OCI-LY7 (cell line): ENCODE data around the gene HDAC4. TPM values are rescaled to one million over a fixed set of nuclear protein-coding genes. Genes with fewer than 3 reads are reported as not detected.

ENCODE experiments used
- BruUV-seq: library from RNA; stranded (reverse); fragments of 400-500 nt; replicated peaks from 2 replicates; lab custom pipeline; 2021; lab: Mats Ljungman, UMichigan
- CTCF ChIA-PET: fragments of 300-600 bp; sonication (Branson Sonifier 250); formaldehyde crosslinking; loops from one replicate; lab custom pipeline; 2022; ENCODE audit warnings: antibody characterized with exemption; ENCODE audit not compliant: unreplicated experiment; lab: Charles Lee
- POLR2A ChIA-PET: fragments of 300-600 bp; sonication (Branson Sonifier 250); formaldehyde crosslinking; loops from one replicate; lab custom pipeline; 2022; ENCODE audit warnings: antibody characterized with exemption; lab: Charles Lee
- DNase-seq: peaks from one replicate; pipeline ENCODE4 v3.0.0-alpha.2; 2015; ENCODE audit warnings: low spot score
- H2AFZ ChIP-seq: fragments of 200-600 bp; sonication (generic), shearing (Covaris generic); 2 replicates; pipeline ENCODE4 v1.6.1; 2014; ENCODE audit warnings: mild to moderate bottlenecking, antibody characterized with exemption, low read length, moderate library complexity
- H3K27ac ChIP-seq: fragments of 200-600 bp; sonication (generic); 2 replicates; pipeline ENCODE4 v1.5.1; 2014; ENCODE audit warnings: mixed run types, low read depth, mild to moderate bottlenecking, moderate library complexity, low read length, inconsistent platforms; ENCODE audit not compliant: poor library complexity, severe bottlenecking
- H3K36me3 ChIP-seq: fragments of 200-600 bp; sonication (generic); 2 replicates; pipeline ENCODE4 v1.6.1; 2014; ENCODE audit warnings: mild to moderate bottlenecking, antibody characterized with exemption, low read length, moderate library complexity, mixed read lengths; ENCODE audit not compliant: insufficient read depth
- H3K4me1 ChIP-seq: fragments of 200-600 bp; sonication (generic); 2 replicates; pipeline ENCODE4 v1.5.1; 2014; ENCODE audit warnings: mild to moderate bottlenecking, low read length; ENCODE audit not compliant: insufficient read depth, poor library complexity, severe bottlenecking
- H3K4me2 ChIP-seq: fragments of 200-600 bp; sonication (generic); 2 replicates; pipeline ENCODE4 v1.6.1; 2014; ENCODE audit warnings: mild to moderate bottlenecking, low read length
- H3K4me3 ChIP-seq: fragments of 200-600 bp; sonication (generic); 2 replicates; pipeline ENCODE4 v1.5.1; 2014; ENCODE audit warnings: mild to moderate bottlenecking, low read depth, low read length; ENCODE audit not compliant: poor library complexity, severe bottlenecking
- H3K79me2 ChIP-seq: fragments of 200-600 bp; sonication (generic); 2 replicates; pipeline ENCODE4 v1.6.1; 2016; ENCODE audit warnings: low read depth, mild to moderate bottlenecking, low read length, moderate library complexity, mixed read lengths; ENCODE audit not compliant: insufficient read depth
- H3K9me2 ChIP-seq: fragments of 200-600 bp; sonication (generic); 2 replicates; pipeline ENCODE4 v1.6.1; 2016; ENCODE audit warnings: mild to moderate bottlenecking, low read length, mixed read lengths; ENCODE audit not compliant: insufficient read depth
- H3K9me3 ChIP-seq: fragments of 200-600 bp; sonication (generic); 2 replicates; pipeline ENCODE4 v1.6.1; 2014; ENCODE audit warnings: mild to moderate bottlenecking, mixed run types, low read length, mixed read lengths
- H4K20me1 ChIP-seq: fragments of 200-600 bp; sonication (generic); 2 replicates; pipeline ENCODE4 v1.6.1; 2014; ENCODE audit warnings: mild to moderate bottlenecking, antibody characterized with exemption, low read length, moderate library complexity, mixed read lengths; ENCODE audit not compliant: insufficient read depth
- CTCF ChIP-seq: fragments of 200-600 bp; sonication (generic); conservative IDR thresholded peaks from 2 replicates; pipeline ENCODE4 v1.5.1; 2014; ENCODE audit warnings: mild to moderate bottlenecking, antibody characterized with exemption, low read length, moderate library complexity, mixed read lengths
- EZH2phosphoT487 ChIP-seq: fragments of 200-600 bp; sonication (generic); IDR thresholded peaks from 2 replicates; pipeline ENCODE4 v1.6.1; 2018; ENCODE audit warnings: low read depth, borderline replicate concordance, mild to moderate bottlenecking, mixed run types, antibody characterized with exemption, low read length, moderate library complexity, mixed read lengths
- intact Hi-C: fragments of 100-400 bp; cut with micrococcal nuclease; formaldehyde crosslinking; loops from one replicate; pipeline ENCODE4 v1.10.0; 2022; ENCODE audit not compliant: unreplicated experiment
- total RNA-seq, 2 experiments: library from RNA; depleted of rRNA in 1 of 2; stranded (reverse); fragments of >200 nt in 1 of 2; shearing (Covaris generic) in 1 of 2; gene quantifications; 2 replicates each; pipeline ENCODE4 v1.2.3, GENCODE V29; 2014 to 2022

Gene HDAC4
- total RNA-seq, 2 experiments from 2014 or later: 10.2 to 20.6 TPM

- H3K27ac ChIP-seq: no peak overlapping the region
- no peaks in the 10 kb centered on the region for H4K20me1 ChIP-seq
- TF ChIP-seq EZH2phosphoT487: no peak
- no peak for TF ChIP-seq CTCF
- H3K4me3 ChIP-seq: no peak overlapping the region
- H3K79me2 ChIP-seq: no peaks in the 10 kb centered on the region
- no peaks in the 10 kb centered on the region for H3K4me1 ChIP-seq
- ChIA-PET CTCF (no interaction called here), POLR2A (no interaction called here)
- DNase-seq: no peak
- H3K36me3 ChIP-seq: no peaks in the 10 kb centered on the region
- no peaks in the 10 kb centered on the region for H3K9me3 ChIP-seq
- H3K9me2 ChIP-seq: no peaks in the 10 kb centered on the region
- H3K4me2 ChIP-seq: no peak overlapping the region
- BruUV-seq: no TSS peak
- H2AFZ ChIP-seq: no peak overlapping the region
- intact Hi-C loops: no loop called here
Observed at GRCh38 chr2:239138610-239139009, 262.2 kb downstream of the HDAC4 start.

DNA sequence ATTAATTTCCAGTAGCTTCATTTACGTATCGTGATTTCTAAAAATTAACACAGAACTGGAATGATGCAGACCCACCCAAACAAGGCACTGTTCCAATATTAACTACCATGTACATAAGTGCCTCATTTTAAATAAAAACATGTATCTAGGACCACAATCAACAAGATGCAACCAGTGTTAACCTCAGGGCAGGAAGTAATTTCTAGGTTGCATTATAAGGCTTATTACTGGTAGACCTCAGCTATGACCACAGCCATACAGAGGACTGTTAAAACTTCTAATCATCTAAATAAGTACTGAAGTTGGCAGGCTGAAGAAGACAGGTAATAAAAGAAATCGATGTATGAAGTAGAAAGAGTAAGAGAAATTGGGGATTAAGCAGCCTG, 262.9 kb downstream of the HDAC4 start:
- H3K4me2 ChIP-seq: no peak overlapping the region
- H3K79me2 ChIP-seq: no peaks in the 10 kb centered on the region
- intact Hi-C loops: no loop called here
- no peaks in the 10 kb centered on the region for H4K20me1 ChIP-seq
- no TSS peak for BruUV-seq
- DNase-seq: no peak
- no peak overlapping the region for H3K27ac ChIP-seq
- TF ChIP-seq CTCF (no peak), EZH2phosphoT487 (no peak)
- H2AFZ ChIP-seq: no peak overlapping the region
- H3K9me3 ChIP-seq: no peaks in the 10 kb centered on the region
- no peak overlapping the region for H3K4me3 ChIP-seq
- H3K4me1 ChIP-seq: no peaks in the 10 kb centered on the region
- H3K9me2 ChIP-seq: no peaks in the 10 kb centered on the region
- ChIA-PET POLR2A (no interaction called here), CTCF (no interaction called here)
- no peaks in the 10 kb centered on the region for H3K36me3 ChIP-seq

GRCh38 chr2:239137165-239137897, 263.5 kb downstream of the HDAC4 start:
- Histone ChIP-seq H3K4me1 (no peaks in the 10 kb centered on the region), H3K79me2 (no peaks in the 10 kb centered on the region), H3K9me3 (no peaks in the 10 kb centered on the region), H2AFZ (no peak overlapping the region), H3K27ac (no peak overlapping the region), H3K4me2 (no peak overlapping the region), H3K9me2 (no peaks in the 10 kb centered on the region), H3K36me3 (no peaks in the 10 kb centered on the region), H3K4me3 (no peak overlapping the region), H4K20me1 (no peaks in the 10 kb centered on the region)
- BruUV-seq: no TSS peak
- intact Hi-C loops: no loop called here
- ChIA-PET POLR2A (no interaction called here), CTCF (no interaction called here)
- no peak for DNase-seq
- TF ChIP-seq EZH2phosphoT487: no peak
- TF ChIP-seq CTCF: no peak
